ENCODE data around the gene SLC25A53.

GRCh38 chrX:104189837-104190236, 33.0 kb upstream of the SLC25A53 start:
- no peak for TF ChIP-seq POLR2AphosphoS5 (IDR thresholded peaks at IDR 0.05; ENCODE audit: insufficient read depth in 1 of 2, low read depth in 1 of 2)
- TF ChIP-seq CTCF (IDR thresholded peaks at IDR 0.05), result no peak
- TF ChIP-seq POLR2A (IDR thresholded peaks at IDR 0.05), result no peak
